WERI-Rb-1 (cell line): ENCODE results near the gene IRF9.

Source experiments
- DNase-seq: peaks from one replicate; pipeline ENCODE4 v3.0.0-alpha.2; 2020
- H3K27ac ChIP-seq: fragments of 250-450 bp; sonication (Bioruptor Pico); 2 replicates; pipeline ENCODE4 v1.5.1; 2020; ENCODE audit warnings: mild to moderate bottlenecking, moderate library complexity
- H3K27me3 ChIP-seq: fragments of 250-450 bp; sonication (Bioruptor Pico); 2 replicates; pipeline ENCODE4 v1.5.1; 2021; ENCODE audit warnings: mild to moderate bottlenecking, low read depth, moderate library complexity; ENCODE audit not compliant: insufficient read depth, severe bottlenecking
- H3K36me3 ChIP-seq: fragments of 250-450 bp; sonication (Bioruptor Pico); 2 replicates; pipeline ENCODE4 v1.5.1; 2020; ENCODE audit warnings: mild to moderate bottlenecking, moderate library complexity
- H3K4me3 ChIP-seq: 2 replicates; pipeline ENCODE4 v1.5.1; 2011; ENCODE audit warnings: low read depth, mild to moderate bottlenecking, control low read depth, low read length
- H3K9me3 ChIP-seq: fragments of 250-450 bp; sonication (Bioruptor Pico); 2 replicates; pipeline ENCODE4 v1.5.1; 2021; ENCODE audit warnings: mild to moderate bottlenecking, moderate library complexity; ENCODE audit not compliant: severe bottlenecking
- TF ChIP-seq, protein P1 (sequence below): IDR thresholded peaks from 2 replicates; pipeline ENCODE4 v1.5.1; 2011; ENCODE audit warnings: low read depth, mild to moderate bottlenecking, control low read depth, inconsistent platforms, low read length

The IRF9 gene

GRCh38 chr14:24171422-24172260 is 10.6 kb downstream of the IRF9 start, which contains the start of gene REC8:
REC8 (plus strand) TSS chr14:24172080; CDS start chr14:24172553, 473 bp downstream.
- Histone ChIP-seq H3K27me3 (no peaks in the 10 kb centered on the region), H3K27ac (peak within 1 kb of the TSS; percentile 90), H3K36me3 (peaks cover 41% of the 10 kb centered on the region), H3K4me3 (peak within 1 kb of the TSS; percentile 75), H3K9me3 (no peaks in the 10 kb centered on the region)
- DNase-seq = peak; percentile 99
- TF ChIP-seq, protein P1, sequence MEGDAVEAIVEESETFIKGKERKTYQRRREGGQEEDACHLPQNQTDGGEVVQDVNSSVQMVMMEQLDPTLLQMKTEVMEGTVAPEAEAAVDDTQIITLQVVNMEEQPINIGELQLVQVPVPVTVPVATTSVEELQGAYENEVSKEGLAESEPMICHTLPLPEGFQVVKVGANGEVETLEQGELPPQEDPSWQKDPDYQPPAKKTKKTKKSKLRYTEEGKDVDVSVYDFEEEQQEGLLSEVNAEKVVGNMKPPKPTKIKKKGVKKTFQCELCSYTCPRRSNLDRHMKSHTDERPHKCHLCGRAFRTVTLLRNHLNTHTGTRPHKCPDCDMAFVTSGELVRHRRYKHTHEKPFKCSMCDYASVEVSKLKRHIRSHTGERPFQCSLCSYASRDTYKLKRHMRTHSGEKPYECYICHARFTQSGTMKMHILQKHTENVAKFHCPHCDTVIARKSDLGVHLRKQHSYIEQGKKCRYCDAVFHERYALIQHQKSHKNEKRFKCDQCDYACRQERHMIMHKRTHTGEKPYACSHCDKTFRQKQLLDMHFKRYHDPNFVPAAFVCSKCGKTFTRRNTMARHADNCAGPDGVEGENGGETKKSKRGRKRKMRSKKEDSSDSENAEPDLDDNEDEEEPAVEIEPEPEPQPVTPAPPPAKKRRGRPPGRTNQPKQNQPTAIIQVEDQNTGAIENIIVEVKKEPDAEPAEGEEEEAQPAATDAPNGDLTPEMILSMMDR = no peak

- TF ChIP-seq, protein P1 = no peak
- DNase-seq = peak; percentile 49
- H3K36me3 ChIP-seq = peaks cover 48% of the 10 kb centered on the region
- H3K9me3 ChIP-seq = no peaks in the 10 kb centered on the region
- H3K27ac ChIP-seq = peak overlapping the region; percentile 90
- H3K4me3 ChIP-seq = peak overlapping the region; percentile 75
- no peaks in the 10 kb centered on the region for H3K27me3 ChIP-seq
Observed at GRCh38 chr14:24172261-24172860, 11.3 kb downstream of the IRF9 start.

DNA sequence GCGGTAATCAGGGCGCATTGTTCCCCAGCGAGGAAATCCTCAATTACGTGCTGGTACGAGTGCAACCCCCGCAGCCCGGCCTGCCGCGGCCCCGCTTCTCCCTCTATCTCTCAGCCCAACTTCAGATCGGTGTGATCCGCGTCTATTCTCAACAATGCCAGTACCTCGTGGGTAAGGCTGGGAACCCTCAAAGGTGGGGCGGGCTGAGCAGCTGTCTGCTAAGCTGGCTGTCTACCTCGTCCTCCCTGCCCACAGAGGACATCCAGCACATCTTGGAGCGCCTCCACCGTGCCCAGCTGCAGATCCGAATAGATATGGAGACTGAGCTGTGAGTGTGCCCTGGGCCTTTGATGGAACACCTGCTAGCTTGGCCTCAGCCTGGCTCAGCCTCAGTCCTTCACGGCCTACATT is 11.8 kb downstream of the IRF9 start:
- TF ChIP-seq, protein P1 = no peak
- peak overlapping the region; percentile 75 for H3K4me3 ChIP-seq
- no peak for DNase-seq

GRCh38 chr14:24176599-24176998 is 15.5 kb downstream of the IRF9 start:
- peaks cover 91% of the 10 kb centered on the region for H3K36me3 ChIP-seq
- DNase-seq = no peak
- no peaks in the 10 kb centered on the region for H3K9me3 ChIP-seq
- H3K4me3 ChIP-seq = no peak overlapping the region
- no peaks in the 10 kb centered on the region for H3K27me3 ChIP-seq
- TF ChIP-seq, protein P1 = no peak
- H3K27ac ChIP-seq = no peak overlapping the region

More for the DNA sequence above, 11.8 kb downstream of the IRF9 start:
- Histone ChIP-seq H3K36me3 (peaks cover 53% of the 10 kb centered on the region), H3K27ac (peak overlapping the region; percentile 90), H3K9me3 (no peaks in the 10 kb centered on the region), H3K27me3 (no peaks in the 10 kb centered on the region)

- no peaks in the 10 kb centered on the region for H3K9me3 ChIP-seq
- peaks cover 94% of the 10 kb centered on the region for H3K36me3 ChIP-seq
- no peak for DNase-seq
- no peak overlapping the region for H3K4me3 ChIP-seq
- TF ChIP-seq, protein P1 = no peak
- no peak overlapping the region for H3K27ac ChIP-seq
- H3K27me3 ChIP-seq = no peaks in the 10 kb centered on the region
Observed at GRCh38 chr14:24177041-24177825, 16.2 kb downstream of the IRF9 start.
